A673 (cell line): ENCODE data around the gene GATAD2A. TPM values are rescaled to one million over a fixed set of nuclear protein-coding genes. Genes with fewer than 3 reads are reported as not detected.

Experiments used
- BruUV-seq: library from RNA; stranded (reverse); fragments of 400-500 nt; replicated peaks from 2 replicates; lab custom pipeline; 2021; lab: Mats Ljungman, UMichigan
- CTCF ChIA-PET: fragments of 300-600 bp; sonication (Branson Sonifier 250); formaldehyde crosslinking; loops from one replicate; lab custom pipeline; 2022; ENCODE audit warnings: antibody characterized with exemption; lab: Charles Lee
- POLR2A ChIA-PET: fragments of 300-600 bp; sonication (Branson Sonifier 250); formaldehyde crosslinking; loops from one replicate; lab custom pipeline; 2022; ENCODE audit warnings: antibody characterized with exemption; ENCODE audit not compliant: low non-redundant PET; lab: Charles Lee
- DNase-seq: peaks from one replicate; pipeline ENCODE4 v3.0.0-alpha.2; 2015; ENCODE audit warnings: low spot score
- H3K27ac ChIP-seq: fragments of 200-600 bp; sonication (generic); 2 replicates; pipeline ENCODE4 v1.5.1; 2016; ENCODE audit warnings: mixed run types, low read depth, mild to moderate bottlenecking, mixed read lengths, antibody characterized with exemption, low read length; ENCODE audit not compliant: poor library complexity, severe bottlenecking
- H3K27me3 ChIP-seq: fragments of 200-600 bp; sonication (generic); replicated peaks from 2 replicates; pipeline ENCODE4 v1.6.1; 2017; ENCODE audit warnings: mixed run types, low read depth, mild to moderate bottlenecking, mixed read lengths, antibody characterized with exemption, low read length; ENCODE audit not compliant: insufficient read depth, poor library complexity
- H3K36me3 ChIP-seq: fragments of 200-600 bp; sonication (generic); 2 replicates; pipeline ENCODE4 v1.6.1; 2016; ENCODE audit warnings: mixed run types, mild to moderate bottlenecking, mixed read lengths, antibody characterized with exemption, low read length; ENCODE audit not compliant: insufficient read depth, poor library complexity, severe bottlenecking
- H3K4me1 ChIP-seq: fragments of 200-600 bp; sonication (generic); 2 replicates; pipeline ENCODE4 v1.6.1; 2017; ENCODE audit warnings: mixed run types, mild to moderate bottlenecking, mixed read lengths, antibody characterized with exemption, low read length; ENCODE audit not compliant: insufficient read depth, poor library complexity, severe bottlenecking
- H3K4me3 ChIP-seq: fragments of 200-600 bp; sonication (generic); 2 replicates; pipeline ENCODE4 v1.5.1; 2016; ENCODE audit warnings: low read depth, mixed run types, mild to moderate bottlenecking, mixed read lengths, low read length; ENCODE audit not compliant: poor library complexity, severe bottlenecking
- H3K9me3 ChIP-seq: fragments of 200-600 bp; sonication (generic); 2 replicates; pipeline ENCODE4 v1.6.1; 2016; ENCODE audit warnings: mixed run types, low read depth, mild to moderate bottlenecking, mixed read lengths, antibody characterized with exemption, low read length; ENCODE audit not compliant: poor library complexity, severe bottlenecking
- EZH2 ChIP-seq: fragments of 200-600 bp; sonication (generic); IDR thresholded peaks from 2 replicates; pipeline ENCODE4 v1.6.1; 2017; ENCODE audit warnings: borderline replicate concordance, low read depth, mild to moderate bottlenecking, mixed read lengths, antibody characterized with exemption, low read length; ENCODE audit not compliant: poor library complexity, severe bottlenecking
- intact Hi-C: fragments of 100-400 bp; cut with micrococcal nuclease; formaldehyde crosslinking; loops from one replicate; pipeline ENCODE4 v1.10.0; 2022; ENCODE audit not compliant: unreplicated experiment
- total RNA-seq: library from RNA; stranded (reverse); gene quantifications from 2 replicates; pipeline ENCODE4 v1.2.3, GENCODE V29; 2021
- TF ChIP-seq, protein P1 (sequence below): fragments of 300-800, 200-600 bp; sonication (generic); conservative IDR thresholded peaks from 2 replicates; pipeline ENCODE4 v1.5.1; 2017; ENCODE audit warnings: low read depth, mild to moderate bottlenecking, antibody characterized with exemption, low read length, moderate library complexity, mixed read lengths

Gene GATAD2A
- total RNA-seq, 1 experiment from 2014 or later: 218 TPM

DNA sequence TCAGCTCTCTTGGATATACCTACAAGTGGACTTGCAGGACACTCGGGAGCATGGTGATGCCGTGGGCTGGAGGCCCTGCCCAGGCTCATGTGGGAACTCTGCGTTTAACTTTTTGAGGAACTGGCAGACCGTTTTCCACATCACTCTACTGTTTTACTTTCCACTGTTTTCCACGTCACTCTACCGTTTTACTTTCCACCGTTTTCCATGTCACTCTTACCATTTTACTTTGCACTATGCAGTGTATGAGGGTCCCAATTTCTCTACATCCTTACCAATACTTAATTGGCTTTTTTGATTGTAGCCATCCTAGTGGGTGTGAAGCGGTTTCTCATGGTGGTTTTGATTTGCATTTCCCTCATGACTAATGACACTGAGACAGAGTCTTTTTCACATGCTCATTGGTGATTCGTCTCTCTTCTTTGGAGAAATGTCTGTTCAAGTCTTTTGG lies 40.5 kb downstream of the GATAD2A start:
- no peak overlapping the region for H3K27ac ChIP-seq
- BruUV-seq: no TSS peak
- no peaks in the 10 kb centered on the region for H3K27me3 ChIP-seq
- H3K4me3 ChIP-seq: no peak overlapping the region
- ChIA-PET CTCF (no interaction called here), POLR2A (no interaction called here)
- intact Hi-C loops: no loop called here
- H3K36me3 ChIP-seq: no peaks in the 10 kb centered on the region
- DNase-seq: no peak
- H3K9me3 ChIP-seq: no peaks in the 10 kb centered on the region
- H3K4me1 ChIP-seq: no peaks in the 10 kb centered on the region
- TF ChIP-seq EZH2: no peak
- TF ChIP-seq, protein P1, sequence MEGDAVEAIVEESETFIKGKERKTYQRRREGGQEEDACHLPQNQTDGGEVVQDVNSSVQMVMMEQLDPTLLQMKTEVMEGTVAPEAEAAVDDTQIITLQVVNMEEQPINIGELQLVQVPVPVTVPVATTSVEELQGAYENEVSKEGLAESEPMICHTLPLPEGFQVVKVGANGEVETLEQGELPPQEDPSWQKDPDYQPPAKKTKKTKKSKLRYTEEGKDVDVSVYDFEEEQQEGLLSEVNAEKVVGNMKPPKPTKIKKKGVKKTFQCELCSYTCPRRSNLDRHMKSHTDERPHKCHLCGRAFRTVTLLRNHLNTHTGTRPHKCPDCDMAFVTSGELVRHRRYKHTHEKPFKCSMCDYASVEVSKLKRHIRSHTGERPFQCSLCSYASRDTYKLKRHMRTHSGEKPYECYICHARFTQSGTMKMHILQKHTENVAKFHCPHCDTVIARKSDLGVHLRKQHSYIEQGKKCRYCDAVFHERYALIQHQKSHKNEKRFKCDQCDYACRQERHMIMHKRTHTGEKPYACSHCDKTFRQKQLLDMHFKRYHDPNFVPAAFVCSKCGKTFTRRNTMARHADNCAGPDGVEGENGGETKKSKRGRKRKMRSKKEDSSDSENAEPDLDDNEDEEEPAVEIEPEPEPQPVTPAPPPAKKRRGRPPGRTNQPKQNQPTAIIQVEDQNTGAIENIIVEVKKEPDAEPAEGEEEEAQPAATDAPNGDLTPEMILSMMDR: no peak

DNA sequence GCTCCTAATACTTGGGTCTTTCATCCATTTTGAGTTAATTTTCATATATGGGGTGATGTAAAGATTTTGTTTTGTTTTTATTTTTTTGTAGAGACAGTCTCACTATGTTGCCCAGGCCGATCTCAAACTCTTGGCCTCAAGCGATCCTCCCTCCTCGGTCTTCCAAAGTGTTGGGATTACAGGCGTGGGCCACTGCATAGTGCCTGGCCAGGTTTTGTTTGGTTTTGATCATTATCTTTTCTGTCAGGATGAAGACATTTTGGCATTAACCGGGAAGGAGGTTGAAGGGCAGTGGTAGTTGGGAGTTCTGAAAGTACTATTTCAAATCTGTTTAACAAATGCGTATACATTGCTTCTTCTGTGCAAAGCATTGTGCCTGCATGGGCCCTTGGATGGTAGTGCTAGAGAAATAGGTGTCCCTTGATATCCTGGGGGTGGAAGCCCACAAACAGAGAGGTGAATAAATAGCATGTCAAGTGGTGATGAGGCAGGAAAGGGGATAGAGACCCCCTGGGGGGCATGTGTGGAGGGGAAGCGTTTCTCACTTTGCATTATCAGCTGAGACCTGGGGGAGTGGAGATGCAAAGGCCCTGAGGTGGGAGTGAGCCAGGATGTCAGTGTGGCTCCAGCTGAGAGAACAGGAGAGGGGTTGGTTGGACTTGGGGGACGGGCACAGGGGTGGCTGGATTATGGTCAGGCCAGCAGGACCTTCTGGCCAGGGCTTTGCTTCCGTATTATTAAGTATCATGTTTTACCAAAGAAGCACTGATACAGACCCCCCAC lies 41.4 kb downstream of the GATAD2A start:
- ChIA-PET CTCF (no interaction called here), POLR2A (no interaction called here)
- no TSS peak for BruUV-seq
- Histone ChIP-seq H3K4me3 (no peak overlapping the region), H3K4me1 (no peaks in the 10 kb centered on the region), H3K27ac (peak overlapping the region; percentile 6), H3K9me3 (no peaks in the 10 kb centered on the region), H3K36me3 (no peaks in the 10 kb centered on the region), H3K27me3 (no peaks in the 10 kb centered on the region)
- TF ChIP-seq, protein P1: no peak
- no peak for TF ChIP-seq EZH2
- no peak for DNase-seq
- intact Hi-C loops: no loop called here

DNA sequence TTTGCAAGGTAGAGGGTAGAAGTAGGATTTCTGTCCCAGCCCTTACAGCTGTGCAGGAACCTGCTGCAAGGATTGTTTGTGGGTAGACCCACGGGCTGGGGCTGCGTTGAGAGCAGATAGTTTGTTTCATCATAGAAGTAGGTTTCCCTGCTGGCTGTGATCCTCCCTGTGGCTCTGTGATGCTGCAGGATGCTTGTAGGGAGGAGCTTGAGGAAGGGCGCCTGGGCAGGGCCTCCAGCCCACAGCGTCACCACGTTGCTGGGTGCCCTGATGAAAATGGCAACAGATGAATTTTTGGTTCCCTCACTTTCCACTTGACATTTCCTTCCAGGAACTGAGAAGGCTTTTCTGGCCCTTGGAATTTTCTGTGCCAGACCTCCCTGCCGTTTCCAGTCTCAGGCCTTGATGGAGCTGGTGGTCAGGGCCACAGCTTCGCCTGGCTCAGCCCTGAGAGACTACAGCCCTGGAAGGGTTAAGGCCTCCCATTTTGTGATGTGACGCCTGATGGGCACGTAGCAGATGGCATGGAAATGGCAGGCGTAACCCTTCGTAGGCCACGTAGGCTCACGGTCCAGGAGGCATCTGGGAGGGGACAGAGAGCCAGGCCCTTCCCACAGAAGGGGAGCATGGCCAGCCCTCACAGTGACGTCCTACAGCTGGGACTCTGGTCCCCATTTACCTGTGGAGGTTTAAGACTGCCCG lies 42.2 kb downstream of the GATAD2A start:
- no peaks in the 10 kb centered on the region for H3K27me3 ChIP-seq
- H3K27ac ChIP-seq: no peak overlapping the region
- H3K4me1 ChIP-seq: no peaks in the 10 kb centered on the region
- no TSS peak for BruUV-seq
- H3K36me3 ChIP-seq: no peaks in the 10 kb centered on the region
- intact Hi-C loops: no loop called here
- H3K4me3 ChIP-seq: no peak overlapping the region
- no peak for DNase-seq
- POLR2A ChIA-PET: no interaction called here
- no peaks in the 10 kb centered on the region for H3K9me3 ChIP-seq
- CTCF ChIA-PET: no interaction called here
- TF ChIP-seq, protein P1: no peak
- TF ChIP-seq EZH2: no peak
